HG03135 (cell line): ENCODE measurements around the gene MED23.

ENCODE experiments used
- ATAC-seq: cut with Tn5 transposase; IDR thresholded peaks from one replicate; pipeline ENCODE4 v1.9.1; 2021; ENCODE audit warnings: mild to moderate bottlenecking, moderate library complexity; ENCODE audit not compliant: unreplicated experiment

The MED23 gene

DNA sequence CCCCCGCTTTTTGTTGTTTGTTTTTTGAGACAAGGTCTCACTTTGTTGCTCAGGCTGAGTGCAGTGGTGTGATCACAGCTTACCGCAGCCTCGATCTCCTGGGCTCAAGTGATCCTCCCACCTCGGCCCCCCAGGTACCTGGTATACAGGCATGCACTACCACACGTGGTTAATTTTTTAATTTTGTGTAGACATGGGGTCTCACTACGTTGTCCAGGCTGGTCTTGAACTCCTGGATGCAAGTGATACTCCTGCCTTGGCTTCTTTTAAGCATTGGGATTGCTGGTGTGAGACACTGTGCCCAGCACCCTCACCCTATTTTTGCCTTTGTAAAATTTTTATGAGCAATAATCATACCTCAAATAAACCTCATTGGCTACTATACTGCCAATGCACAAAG is 14.5 kb upstream of the MED23 start:
- ATAC-seq = no peak

GRCh38 chr6:131641554-131641953 is 13.5 kb upstream of the MED23 start:
- no peak for ATAC-seq

DNA sequence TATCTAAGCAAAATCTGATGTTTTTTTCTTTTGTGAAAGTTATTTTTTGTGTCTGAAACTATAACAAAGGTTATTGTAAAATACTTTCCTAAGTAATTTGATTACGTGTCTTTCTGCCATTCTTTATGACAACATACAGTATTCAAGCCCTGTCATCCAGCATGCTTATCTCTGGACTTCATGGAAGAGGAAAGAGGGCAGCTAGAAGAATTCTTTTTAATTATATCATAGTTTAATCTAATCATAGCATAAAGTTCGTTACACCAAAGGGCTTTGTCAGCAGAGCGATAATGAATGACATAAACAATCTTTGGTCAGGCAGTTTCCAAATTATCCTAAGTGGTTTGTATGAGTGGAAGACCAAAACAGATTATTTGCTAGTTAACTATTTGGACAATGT is 12.5 kb upstream of the MED23 start:
- ATAC-seq = no peak

- peak; percentile 58 for ATAC-seq
Observed at GRCh38 chr6:131640100-131640499, 12.1 kb upstream of the MED23 start.

DNA sequence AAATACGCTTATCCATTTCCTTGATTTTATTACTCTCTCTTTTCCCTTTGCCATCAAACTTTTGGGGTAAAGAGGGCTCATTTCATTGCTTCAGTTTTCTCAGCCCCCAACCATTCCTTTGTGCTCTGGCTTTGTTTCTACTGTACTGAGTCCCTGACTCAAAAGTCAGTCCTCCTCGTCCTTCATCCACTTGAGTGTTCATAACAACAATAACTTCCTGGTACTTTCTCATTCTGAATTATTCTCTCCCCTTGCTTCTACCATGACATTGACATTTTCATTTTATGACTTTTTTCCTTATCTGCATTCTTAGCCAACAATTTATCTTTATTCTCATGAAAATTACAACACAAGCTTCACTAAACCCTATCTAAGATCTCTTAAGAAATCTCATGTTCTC is 10.0 kb upstream of the MED23 start:
- no peak for ATAC-seq

- ATAC-seq = no peak
Observed at GRCh38 chr6:131636880-131637792, 9.1 kb upstream of the MED23 start, which contains the start of gene ENPP3. Gene ENPP3 (plus strand): TSS chr6:131637302. CDS start chr6:131637385, 83 bp downstream.

GRCh38 chr6:131635384-131636340 is 7.6 kb upstream of the MED23 start:
- ATAC-seq = peak; percentile 76

- no peak for ATAC-seq
Observed at GRCh38 chr6:131631625-131632289, 3.7 kb upstream of the MED23 start.

DNA sequence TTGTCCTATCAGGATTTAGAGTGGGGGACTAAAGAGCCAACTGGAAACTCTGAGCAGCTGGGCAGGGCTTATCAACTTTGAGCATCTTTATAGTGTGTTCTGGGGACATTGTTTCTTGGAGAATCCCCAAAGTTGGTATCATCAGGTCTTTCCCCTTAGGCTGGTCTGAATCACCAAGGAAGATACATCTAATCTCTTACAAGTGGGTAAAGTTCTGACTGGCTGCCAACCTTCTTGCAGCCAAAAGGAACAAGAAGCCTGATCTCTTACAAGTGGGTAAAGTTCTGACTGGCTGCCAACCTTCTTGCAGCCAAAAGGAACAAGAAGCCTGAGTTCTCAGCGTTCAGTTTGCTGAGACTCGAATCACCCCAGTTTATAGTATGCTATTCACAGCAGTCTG is 1.6 kb upstream of the MED23 start:
- ATAC-seq = no peak

DNA sequence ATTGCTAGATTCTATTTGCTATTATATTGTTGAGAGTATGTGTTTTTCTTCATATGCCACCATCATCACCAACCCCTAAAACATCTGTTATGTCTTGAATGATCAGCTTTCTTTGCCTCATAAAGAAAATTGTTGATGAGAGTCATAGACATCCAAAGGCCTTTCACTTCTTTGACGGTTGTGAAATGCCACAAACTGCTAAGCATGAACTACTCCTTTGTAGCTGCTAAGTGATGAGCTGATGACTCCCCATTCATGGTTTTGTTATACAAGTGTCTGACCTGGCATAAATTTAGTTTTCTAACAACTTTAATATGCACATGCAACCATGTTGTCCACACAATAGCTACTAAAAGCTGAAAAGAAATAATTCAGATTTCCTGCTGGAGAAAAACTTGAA is 684 bp upstream of the MED23 start:
- ATAC-seq = no peak

DNA sequence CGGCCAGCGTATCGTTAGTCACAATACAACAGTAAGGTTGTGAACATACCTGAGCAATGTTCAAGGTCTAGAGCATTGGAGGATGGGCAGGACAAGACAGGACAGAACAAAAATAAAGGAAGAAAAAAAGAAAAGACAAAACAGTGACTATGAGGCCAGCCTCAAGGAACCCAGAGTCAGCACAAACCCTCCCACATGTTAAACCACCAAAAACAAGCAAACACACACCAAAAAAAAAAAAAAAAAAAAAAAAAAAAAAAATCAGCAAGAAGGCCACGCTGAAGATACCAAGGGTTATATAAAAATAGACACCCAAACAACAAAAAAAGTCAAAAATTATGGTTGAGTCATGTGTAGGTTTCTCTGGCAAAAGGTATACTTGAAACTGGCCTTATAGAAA is 12.8 kb downstream of the MED23 start:
- ATAC-seq = no peak

DNA sequence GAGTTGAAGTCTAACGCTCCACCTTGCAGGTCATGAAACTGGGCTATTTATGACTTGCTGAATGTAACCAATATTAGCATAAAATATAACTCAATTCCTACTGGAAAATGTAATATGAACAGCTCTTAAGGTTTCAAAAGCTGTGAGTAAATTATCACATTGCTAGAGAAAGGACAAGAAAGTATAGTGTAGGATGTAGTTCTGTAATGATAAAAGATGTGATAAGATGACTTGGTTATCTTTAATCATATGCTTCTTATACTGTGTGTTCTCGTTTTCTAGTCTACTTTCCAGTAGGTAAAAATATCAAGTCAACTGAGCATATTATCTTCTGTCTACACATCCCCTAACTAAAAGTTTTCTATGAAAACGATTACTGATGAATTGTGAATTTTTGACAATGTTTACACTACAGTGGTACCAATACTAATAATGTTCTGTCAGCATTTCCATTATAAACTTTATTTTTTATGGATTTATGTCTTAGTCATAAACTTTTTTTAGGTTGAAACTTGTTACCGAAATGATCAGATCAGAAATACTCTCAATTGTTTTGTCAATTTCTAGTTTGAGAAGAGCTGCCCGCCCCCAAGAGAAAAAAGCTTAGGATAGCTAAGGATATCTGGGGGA is 14.6 kb downstream of the MED23 start:
- ATAC-seq = no peak

- ATAC-seq = no peak
Observed at GRCh38 chr6:131602781-131603312, 25.2 kb downstream of the MED23 start.

- ATAC-seq = no peak
Observed at GRCh38 chr6:131600716-131601115, 27.3 kb downstream of the MED23 start.

- ATAC-seq = no peak
Observed at GRCh38 chr6:131597446-131597845, 30.6 kb downstream of the MED23 start.

DNA sequence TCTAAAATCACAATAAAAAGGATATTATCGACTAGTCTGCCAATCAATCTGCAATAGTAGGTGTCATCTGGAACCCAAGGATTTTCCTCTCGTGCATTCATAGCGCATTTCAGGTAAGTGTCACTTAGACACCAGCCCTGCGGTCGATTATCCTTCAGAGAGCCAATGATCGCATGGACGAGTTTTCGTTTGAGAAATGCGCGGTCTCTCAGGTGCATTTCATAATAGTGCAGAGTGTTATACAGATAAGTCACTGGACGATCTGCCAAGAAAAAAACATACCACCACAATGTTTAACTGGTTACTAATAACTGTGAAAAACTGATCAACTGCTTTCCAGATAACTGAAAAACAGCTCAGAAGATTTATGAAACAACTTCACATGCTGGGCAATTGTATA is 34.0 kb downstream of the MED23 start:
- no peak for ATAC-seq

GRCh38 chr6:131592935-131593334 is 35.1 kb downstream of the MED23 start:
- no peak for ATAC-seq

DNA sequence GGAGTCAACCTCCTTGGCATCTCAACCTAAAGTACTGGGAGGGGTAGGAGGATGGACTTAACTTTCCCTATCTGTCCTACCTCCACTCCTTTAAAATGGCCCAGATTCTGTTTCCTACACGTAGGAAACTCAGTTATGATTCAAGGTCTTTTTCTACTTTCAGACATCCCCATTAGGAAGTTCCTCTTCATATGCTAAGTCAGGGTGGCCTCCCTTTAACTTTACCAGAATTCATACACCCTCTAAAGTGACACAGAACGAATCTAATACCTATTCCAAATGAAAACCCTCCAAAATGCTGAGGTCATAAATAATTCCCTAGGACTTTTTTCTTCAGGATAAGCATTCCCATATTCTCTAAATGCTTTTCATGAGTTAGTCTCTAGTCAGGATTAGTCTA is 39.4 kb downstream of the MED23 start:
- ATAC-seq = no peak

- no peak for ATAC-seq
Observed at GRCh38 chr6:131587909-131588308, 40.1 kb downstream of the MED23 start.

- ATAC-seq = no peak
Observed at GRCh38 chr6:131586543-131586942, 41.5 kb downstream of the MED23 start.
